ENCODE measurements around the gene ZNF837. TPM values are rescaled to one million over a fixed set of nuclear protein-coding genes. Genes with fewer than 3 reads are reported as not detected.

Gene ZNF837
- total and polyA plus RNA-seq, 4 donors = 1.7 to 3.2 (median 2.7) TPM

DNA sequence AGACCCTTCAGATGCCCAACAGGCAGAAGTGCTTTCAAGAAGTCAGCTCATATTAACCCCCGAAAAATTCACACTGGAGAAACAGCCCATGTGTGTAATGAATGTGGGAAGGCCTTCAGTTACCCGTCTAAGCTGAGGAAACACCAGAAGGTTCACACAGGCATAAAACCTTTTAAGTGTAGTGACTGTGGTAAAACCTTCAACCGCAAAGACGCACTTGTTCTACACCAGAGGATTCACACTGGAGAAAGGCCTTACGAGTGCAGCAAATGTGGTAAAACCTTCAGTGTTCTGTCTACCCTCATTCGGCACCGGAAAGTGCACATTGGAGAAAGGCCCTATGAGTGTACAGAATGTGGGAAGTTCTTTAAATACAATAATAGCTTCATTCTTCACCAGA is 36.2 kb upstream of the ZNF837 start:
- Histone ChIP-seq H3K9me3 (ENCODE audit: control insufficient read depth in 4 of 4, insufficient read depth in 3 of 4, low read length in 3 of 4) (peaks cover 0 to 13% (median 10%) of the 10 kb centered on the region in 4 donors), H3K36me3 (ENCODE audit: control insufficient read depth in 4 of 4, insufficient read depth in 4 of 4, low read length in 4 of 4) (peaks cover 27 to 50% (median 39%) of the 10 kb centered on the region in 4 donors), H3K4me1 (ENCODE audit: control insufficient read depth in 5 of 5, insufficient read depth in 5 of 5, low read length in 5 of 5) (no peaks in the 10 kb centered on the region), H3K9ac (ENCODE audit: insufficient read depth in 1 of 2, low read length in 2 of 2) (no peak overlapping the region), H3K27me3 (ENCODE audit: control insufficient read depth in 3 of 3, insufficient read depth in 3 of 3, low read length in 2 of 3) (no peaks in the 10 kb centered on the region), H3K27ac (ENCODE audit: low read depth in 1 of 2, low read length in 1 of 2) (no peak overlapping the region), H3K4me3 (no peak overlapping the region)
- 95 to 98% methylated on average over 7 of the region's 7 CpGs for WGBS, 2 donors
- TF ChIP-seq, protein P1, sequence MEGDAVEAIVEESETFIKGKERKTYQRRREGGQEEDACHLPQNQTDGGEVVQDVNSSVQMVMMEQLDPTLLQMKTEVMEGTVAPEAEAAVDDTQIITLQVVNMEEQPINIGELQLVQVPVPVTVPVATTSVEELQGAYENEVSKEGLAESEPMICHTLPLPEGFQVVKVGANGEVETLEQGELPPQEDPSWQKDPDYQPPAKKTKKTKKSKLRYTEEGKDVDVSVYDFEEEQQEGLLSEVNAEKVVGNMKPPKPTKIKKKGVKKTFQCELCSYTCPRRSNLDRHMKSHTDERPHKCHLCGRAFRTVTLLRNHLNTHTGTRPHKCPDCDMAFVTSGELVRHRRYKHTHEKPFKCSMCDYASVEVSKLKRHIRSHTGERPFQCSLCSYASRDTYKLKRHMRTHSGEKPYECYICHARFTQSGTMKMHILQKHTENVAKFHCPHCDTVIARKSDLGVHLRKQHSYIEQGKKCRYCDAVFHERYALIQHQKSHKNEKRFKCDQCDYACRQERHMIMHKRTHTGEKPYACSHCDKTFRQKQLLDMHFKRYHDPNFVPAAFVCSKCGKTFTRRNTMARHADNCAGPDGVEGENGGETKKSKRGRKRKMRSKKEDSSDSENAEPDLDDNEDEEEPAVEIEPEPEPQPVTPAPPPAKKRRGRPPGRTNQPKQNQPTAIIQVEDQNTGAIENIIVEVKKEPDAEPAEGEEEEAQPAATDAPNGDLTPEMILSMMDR (IDR thresholded peaks at IDR 0.05; ENCODE audit: control extremely low read depth, extremely low read depth) = no peak
- ATAC-seq (ENCODE audit: insufficient read depth, low FRiP score) = no peak
- DNase-seq = no peak

DNA sequence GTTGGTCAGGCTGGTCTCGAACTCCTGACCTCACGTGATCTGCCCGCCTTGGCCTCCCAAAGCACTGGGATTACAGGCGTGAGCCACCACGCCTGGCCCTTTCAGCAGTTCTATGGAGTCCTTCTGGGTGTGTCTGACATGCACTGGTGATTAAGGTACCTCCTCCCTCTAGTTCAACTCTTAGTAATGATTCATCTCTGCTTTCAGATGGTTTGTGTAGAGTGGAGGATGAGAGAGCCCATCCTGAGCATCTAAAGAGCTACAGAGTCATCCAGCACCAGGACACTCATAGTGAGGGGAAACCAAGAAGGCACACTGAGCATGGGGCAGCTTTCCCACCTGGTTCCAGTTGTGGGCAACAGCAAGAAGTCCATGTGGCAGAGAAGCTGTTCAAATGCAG is 35.8 kb upstream of the ZNF837 start:
- no peak overlapping the region for H3K9ac ChIP-seq (ENCODE audit: insufficient read depth in 1 of 2, low read length in 2 of 2)
- peaks cover 0 to 13% (median 10%) of the 10 kb centered on the region in 4 donors for H3K9me3 ChIP-seq (ENCODE audit: control insufficient read depth in 4 of 4, insufficient read depth in 3 of 4, low read length in 3 of 4)
- H3K36me3 ChIP-seq (ENCODE audit: control insufficient read depth in 4 of 4, insufficient read depth in 4 of 4, low read length in 4 of 4) = peaks cover 27 to 50% (median 39%) of the 10 kb centered on the region in 4 donors
- H3K27ac ChIP-seq (ENCODE audit: low read depth in 1 of 2, low read length in 1 of 2) = no peak overlapping the region
- DNase-seq (no peak), ATAC-seq (ENCODE audit: insufficient read depth, low FRiP score) (no peak)
- no peak overlapping the region for H3K4me3 ChIP-seq
- 97 to 98% methylated on average over 5 of the region's 5 CpGs for WGBS, 2 donors
- TF ChIP-seq, protein P1 (IDR thresholded peaks at IDR 0.05; ENCODE audit: control extremely low read depth, extremely low read depth) = no peak
- H3K27me3 ChIP-seq (ENCODE audit: control insufficient read depth in 3 of 3, insufficient read depth in 3 of 3, low read length in 2 of 3) = no peaks in the 10 kb centered on the region
- H3K4me1 ChIP-seq (ENCODE audit: control insufficient read depth in 5 of 5, insufficient read depth in 5 of 5, low read length in 5 of 5) = no peaks in the 10 kb centered on the region

DNA sequence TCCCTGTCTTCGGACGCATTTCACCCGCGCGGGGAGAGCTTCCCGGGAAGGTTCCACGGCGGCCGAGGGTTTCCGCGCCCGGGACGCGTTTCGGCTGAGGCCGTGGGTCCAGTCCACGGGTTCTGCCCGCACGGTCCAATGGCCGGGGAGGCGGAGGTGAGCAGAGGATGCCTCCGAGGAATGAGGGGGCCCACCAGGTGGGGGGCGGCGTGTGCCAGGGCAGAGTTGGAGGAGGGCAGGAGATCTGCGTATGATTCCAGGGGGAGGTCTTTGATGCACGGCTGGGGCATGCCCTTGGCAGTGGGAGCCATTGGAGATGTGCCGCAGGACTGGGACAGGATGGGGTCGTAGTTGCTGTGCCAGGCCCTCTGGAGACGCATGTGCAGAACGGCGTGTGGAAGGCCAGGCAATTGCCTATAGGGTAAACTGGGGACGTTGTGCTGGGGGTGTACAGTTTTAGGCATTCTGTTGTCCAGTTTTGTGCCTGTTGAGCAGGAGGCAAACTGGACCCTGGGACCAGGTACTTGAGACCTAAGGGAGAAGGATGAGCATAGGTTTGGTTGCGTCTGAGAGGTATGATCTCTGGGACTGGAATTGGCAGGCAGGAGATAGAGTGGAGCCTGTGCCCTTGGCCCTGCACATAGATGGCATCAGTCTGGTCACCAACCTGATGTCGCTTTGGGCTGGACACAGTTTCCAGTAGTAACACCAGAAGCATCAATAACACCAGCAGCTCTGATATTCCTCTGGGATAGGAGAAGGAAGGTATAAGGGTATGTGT is 28.4 kb upstream of the ZNF837 start:
- peak overlapping the region; percentile 87 for H3K4me3 ChIP-seq
- peaks cover 0 to 3% (median 0%) of the 10 kb centered on the region in 4 donors for H3K36me3 ChIP-seq (ENCODE audit: control insufficient read depth in 4 of 4, insufficient read depth in 4 of 4, low read length in 4 of 4)
- H3K9me3 ChIP-seq (ENCODE audit: control insufficient read depth in 4 of 4, insufficient read depth in 3 of 4, low read length in 3 of 4) = no peaks in the 10 kb centered on the region
- H3K4me1 ChIP-seq (ENCODE audit: control insufficient read depth in 5 of 5, insufficient read depth in 5 of 5, low read length in 5 of 5) = peaks cover 4 to 20% (median 13%) of the 10 kb centered on the region in 5 donors
- TF ChIP-seq, protein P1 (IDR thresholded peaks at IDR 0.05; ENCODE audit: control extremely low read depth, extremely low read depth) = no peak
- WGBS, 2 donors = 3 to 4% methylated on average over 34 of the region's 34 CpGs
- DNase-seq (peak; percentile 39 to 53 (median 44)), ATAC-seq (ENCODE audit: insufficient read depth, low FRiP score) (peak; percentile 11)
- peak overlapping the region; percentile 15 to 25 for H3K9ac ChIP-seq (ENCODE audit: insufficient read depth in 1 of 2, low read length in 2 of 2)
- no peaks in the 10 kb centered on the region for H3K27me3 ChIP-seq (ENCODE audit: control insufficient read depth in 3 of 3, insufficient read depth in 3 of 3, low read length in 2 of 3)
- peak overlapping the region; percentile 92 to 96 for H3K27ac ChIP-seq (ENCODE audit: low read depth in 1 of 2, low read length in 1 of 2)
